NCI-H1694 treated with DMSO at 0.1 percent for 48 hours (cell line): ENCODE measurements around the gene FCN2.

Source experiments
- DNase-seq: peaks from one replicate; lab custom pipeline; 2025; lab: John Stamatoyannopoulos, UW

The FCN2 gene

GRCh38 chr9:134912126-134912840, 31.7 kb downstream of the FCN2 start:
- DNase-seq: peak; percentile 28

DNA sequence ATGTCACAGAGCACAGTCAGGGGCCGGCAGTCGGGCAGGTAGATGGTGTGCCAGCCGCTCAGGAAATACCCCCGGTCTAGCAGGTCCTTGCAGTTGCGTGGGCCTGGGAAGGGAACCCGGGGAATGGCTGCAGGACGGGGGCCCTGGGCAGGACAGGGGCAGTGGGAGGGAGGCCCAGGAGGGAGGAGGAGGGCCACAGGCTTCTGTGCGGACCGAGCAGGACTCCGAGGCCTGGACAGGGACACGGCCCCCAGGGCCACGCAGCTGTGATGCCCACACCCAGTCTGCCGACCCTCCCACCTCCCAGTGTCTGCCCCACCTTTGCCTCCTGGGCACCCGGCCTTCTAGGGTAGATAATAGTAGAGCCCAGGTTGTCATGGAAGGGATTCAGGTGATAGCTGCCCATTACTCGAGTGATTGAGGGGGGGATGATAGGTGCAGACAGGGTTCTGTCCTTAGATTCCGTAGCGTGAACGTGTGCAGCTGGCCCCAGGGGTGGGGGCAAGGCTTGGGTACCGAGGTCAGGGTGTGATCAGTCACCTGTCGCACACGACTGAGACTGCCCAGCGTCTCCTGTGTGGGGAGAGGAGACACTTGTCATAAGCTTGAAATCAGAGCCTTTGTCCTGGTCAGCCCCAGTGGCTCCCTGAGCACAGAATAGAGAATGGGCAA, 32.6 kb downstream of the FCN2 start:
- no peak for DNase-seq

GRCh38 chr9:134913713-134914500, 33.3 kb downstream of the FCN2 start:
- DNase-seq: no peak

GRCh38 chr9:134914501-134914834, 33.9 kb downstream of the FCN2 start:
- DNase-seq: no peak

DNA sequence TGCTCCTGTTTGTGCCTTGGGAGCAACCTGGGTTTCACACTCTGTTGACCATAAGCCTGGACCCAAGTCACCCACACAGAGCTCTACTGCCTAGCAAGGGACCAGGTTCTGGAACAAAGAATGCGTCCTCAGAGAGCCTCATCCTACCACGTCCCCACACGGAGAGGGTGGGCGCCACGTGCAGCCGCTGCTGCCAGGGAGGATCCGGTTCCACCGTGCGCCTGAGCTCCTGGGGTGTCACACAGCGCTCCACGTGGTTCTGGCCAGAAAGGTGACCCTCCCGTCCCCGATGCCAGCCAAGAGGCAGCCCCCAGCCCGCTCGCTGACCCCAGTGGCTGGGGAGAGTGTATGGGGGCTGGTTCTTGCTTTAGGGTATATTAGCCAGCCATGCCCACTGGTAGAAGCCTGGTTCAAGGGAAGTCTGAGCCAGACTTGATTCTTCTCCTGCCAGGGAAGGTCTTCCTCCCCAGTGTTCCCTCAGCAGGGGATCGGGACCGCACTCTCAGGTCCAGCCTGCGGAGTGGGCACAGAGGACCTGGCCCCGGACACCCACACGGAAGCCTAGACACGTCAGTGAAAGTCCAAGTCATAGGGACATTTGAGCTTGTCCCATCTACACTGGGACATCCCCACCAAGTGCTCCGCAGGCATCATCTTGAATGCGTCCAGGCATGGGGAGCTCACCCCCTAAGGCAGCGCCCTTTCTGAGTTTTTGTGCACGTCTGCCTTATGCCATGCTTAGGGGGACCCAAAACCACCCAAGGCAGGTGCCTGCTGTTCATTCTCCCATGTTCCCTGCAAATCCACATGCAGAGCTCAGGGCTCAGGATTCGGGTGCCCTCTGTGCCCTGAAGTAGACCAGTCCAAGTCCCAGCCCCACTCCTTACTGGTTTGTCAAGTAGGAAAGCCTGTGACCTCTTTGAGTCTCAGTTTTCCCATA, 34.7 kb downstream of the FCN2 start:
- DNase-seq: no peak

DNA sequence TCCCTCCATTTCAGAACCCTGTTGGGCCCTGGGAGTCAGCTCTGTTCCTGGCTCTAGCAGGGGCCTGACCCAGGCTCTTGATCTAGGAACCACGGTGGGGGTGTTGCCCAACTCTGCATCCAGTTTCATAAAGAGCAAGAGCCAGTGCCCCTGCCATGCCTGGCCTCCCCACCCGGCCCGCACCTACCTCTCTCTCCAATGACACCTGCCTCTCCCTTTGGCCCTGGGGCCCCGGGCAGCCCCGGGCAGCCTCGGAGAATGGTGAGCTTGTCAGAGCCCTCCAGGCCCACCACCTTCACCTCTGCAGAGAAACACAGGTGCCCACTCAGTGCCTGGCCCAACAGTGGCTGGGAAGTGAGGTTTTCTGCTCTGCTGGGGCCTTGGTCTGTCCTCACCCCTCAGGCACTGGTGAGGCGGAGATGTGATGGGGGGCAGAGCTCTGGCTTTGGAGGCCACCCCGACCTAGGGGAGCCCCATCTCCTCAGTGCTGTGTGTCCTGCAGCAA, 35.6 kb downstream of the FCN2 start:
- DNase-seq: no peak

DNA sequence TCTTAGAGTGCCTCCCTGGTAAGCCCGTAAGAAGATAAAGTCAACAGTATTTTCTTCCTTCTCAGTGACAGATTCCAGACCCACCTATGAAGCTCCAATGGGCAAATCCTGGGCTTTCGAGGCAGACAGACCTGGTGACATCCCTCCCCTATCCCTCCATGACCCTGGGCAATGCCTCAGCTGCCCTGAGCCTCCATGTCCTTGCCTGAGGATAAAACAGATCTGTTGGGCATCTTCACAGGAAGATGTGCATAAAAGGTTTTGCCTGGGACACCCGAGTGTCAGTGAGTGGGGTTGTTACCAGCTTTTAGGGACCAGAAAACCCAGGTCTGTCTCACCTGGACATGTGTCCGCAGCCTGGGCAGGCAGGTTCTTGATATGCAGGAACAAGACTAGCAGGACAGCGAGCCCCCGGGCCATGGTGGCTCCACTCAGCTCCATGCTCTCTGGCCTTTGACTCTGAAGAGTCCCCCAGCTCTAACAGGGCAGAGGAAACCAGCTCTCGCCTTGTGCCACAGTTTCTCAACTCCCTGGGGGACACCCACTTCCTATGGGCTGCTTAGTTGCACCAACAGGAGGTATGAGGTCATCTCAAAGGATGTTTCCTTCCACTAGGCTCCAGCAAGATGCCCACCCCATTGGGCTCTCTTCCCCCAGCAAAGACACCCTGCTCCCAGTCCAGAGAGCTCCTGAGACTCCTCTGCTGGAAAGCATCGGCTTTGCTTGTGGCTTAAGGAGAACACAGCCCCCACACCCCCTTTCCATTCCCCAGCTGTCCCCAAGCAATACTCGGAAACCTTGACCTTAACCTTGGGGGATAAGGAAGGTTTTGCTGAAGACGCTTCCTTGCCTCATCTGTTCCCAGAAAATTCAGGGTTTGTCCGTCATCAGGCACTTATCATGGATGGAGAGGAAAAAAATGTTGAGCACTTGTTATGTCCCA, 37.1 kb downstream of the FCN2 start, which contains the start of gene FCN1:
FCN1 (minus strand) TSS at position 482 of the 943 bp plus-strand sequence; CDS start at position 441, 41 bp downstream.
- DNase-seq: no peak

GRCh38 chr9:134918646-134919045, 38.0 kb downstream of the FCN2 start:
- DNase-seq: no peak

DNA sequence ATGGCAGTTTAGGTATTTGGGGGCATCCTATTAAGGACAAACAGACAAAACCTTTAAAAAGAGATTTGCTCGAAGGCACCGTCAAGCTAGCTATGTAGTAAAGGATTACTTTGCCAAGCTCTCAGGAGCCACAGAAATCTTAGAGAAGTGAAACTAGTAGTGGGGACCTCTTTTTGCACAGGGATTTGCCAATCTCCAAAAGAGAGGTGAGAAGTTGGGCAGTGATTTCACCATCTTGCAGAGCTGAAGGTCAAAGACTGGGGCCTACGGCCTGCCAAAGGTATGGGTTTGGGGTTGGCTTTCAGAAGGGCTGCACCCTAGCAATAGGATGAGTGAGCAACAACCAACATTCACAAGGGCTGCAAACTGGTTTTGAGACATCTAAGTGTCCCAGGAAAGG, 38.7 kb downstream of the FCN2 start:
- no peak for DNase-seq

GRCh38 chr9:134922066-134922931, 41.7 kb downstream of the FCN2 start:
- DNase-seq: no peak

DNA sequence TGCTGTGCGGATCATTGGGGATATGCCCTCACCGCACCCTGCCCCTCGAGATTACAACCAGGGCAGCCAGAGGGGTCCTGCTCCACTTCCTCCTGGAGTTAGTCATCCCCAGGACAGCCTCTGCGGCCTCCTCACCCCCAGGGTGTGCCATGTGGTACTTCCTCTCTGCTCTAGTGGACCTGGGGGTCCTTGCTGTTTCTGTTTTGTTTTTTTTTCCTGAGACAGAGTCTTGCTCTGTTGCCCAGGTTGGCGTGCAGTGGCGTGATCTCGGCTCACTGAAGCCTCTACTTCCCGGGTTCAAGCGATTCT, 42.3 kb downstream of the FCN2 start:
- DNase-seq: no peak

GRCh38 chr9:134923466-134923865, 42.9 kb downstream of the FCN2 start:
- no peak for DNase-seq

GRCh38 chr9:134925011-134925511, 44.5 kb downstream of the FCN2 start:
- no peak for DNase-seq

- DNase-seq: no peak
Observed at GRCh38 chr9:134928436-134929192, 48.0 kb downstream of the FCN2 start.

- no peak for DNase-seq
Observed at GRCh38 chr9:134929193-134930158, 48.9 kb downstream of the FCN2 start.

GRCh38 chr9:134930398-134930797, 49.8 kb downstream of the FCN2 start:
- DNase-seq: no peak

- no peak for DNase-seq
Observed at GRCh38 chr9:134932171-134932570, 51.6 kb downstream of the FCN2 start.

DNA sequence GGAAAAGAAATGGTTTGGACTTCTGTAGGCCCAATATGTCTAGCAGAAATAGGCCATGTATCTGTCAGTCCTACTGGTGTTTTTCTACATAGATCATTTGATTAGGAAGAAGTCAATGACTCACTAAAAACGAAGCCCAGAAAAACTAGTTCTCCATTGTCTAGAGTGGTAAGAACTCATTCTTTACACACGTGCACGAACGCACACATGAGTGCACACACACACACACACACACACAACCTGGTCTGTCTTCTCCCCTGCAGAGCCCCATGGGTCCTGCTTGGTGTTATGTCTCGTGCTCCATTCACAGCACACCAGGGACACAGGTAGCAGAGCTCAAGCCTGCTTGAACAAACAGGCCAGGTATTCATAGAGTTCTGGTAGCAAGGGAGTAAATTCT, 52.0 kb downstream of the FCN2 start:
- DNase-seq: no peak
